ENCODE results near the gene NAALADL2.
"Not testable (repeated sequence)": the region's sequence is repeated elsewhere in the genome, so short reads cannot be mapped to it uniquely, and the experiment has no call there.

Gene NAALADL2

DNA sequence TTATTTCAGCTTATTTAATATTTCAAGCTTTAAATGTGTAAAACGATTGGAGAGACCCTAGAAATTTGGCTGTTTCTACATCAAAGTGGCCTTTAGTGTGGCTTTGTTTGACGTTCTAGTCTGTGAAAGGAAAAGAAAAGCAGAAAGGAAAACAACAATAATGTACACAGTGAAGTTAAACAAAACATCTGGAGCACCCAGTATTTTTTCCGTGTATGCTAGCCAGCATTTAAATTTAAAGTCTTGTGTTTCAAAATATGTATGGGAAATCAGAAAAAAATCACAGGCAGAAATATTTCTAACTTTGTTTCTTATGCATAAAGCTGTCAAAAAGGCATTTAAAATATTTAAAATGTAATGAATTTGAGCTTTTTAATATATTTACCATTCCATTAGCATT lies 218.1 kb downstream of the NAALADL2 start:
- no peak for DNase-seq

DNA sequence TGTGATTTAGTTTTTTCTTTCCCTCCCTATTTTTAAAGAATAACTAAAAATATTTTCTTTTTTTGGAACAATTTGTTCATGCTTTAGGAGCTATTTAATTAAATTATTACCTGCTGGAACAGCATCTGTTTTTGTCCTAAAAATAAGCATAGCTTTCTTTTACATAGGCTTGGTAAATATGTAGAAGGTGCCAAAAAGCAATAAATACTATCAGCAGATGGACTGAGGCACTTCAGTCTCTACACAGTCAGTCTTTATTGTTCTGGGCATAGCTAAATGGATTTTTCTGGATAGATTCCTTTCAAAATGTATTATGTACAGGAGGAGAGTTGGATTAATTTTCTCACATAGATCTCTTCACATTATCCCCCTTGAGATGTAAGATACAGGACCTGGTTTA lies 223.5 kb downstream of the NAALADL2 start:
- DNase-seq = no peak

DNA sequence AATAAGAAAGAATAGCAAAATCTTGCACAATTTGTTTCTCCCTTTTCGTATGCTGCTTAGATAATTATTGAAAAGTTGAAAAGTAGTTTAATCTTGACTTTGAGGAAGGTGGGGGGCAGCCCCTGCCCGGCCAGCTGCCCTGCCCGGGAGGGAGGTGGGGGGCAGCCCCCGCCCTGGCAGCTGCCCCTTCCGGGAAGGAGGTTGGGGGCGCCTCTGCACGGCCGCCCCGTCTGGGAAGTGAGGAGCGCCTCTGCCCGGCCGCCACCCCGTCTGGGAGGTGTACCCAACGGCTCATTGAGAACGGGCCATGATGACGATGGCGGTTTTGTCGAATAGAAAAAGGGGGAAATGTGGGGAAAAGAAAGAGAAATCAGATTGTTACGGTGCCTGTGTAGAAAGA lies 228.0 kb downstream of the NAALADL2 start:
- DNase-seq = not testable (repeated sequence)

DNA sequence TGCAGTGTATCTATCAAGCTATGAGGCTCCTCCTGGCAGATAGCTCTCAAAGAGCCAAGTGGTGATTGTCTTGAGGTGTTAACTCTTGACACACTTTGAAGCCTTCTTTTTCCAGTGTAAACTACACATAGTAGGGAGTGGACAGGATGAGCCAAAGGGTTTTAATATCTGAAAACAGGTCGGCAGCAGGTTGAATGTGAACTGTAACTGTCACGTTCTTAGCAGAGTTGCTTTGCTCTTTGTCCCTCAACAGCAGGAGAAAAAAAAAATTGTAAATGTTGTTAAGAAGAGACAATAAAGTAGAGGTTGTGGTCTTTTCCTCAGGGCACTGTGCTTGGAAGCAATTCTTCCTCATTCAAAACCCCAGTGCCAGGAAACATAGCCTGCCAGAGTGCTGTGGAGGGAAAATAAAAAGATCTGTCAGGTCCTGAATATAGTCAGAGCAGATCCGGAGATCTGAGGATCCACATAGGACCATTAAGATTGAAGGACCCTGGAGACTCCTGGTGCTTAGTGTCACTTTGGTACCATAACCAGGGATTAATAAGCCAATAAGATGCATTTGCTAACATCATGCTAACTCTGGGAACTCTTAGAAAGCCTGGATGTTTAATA lies 229.7 kb downstream of the NAALADL2 start:
- no peak for DNase-seq

DNA sequence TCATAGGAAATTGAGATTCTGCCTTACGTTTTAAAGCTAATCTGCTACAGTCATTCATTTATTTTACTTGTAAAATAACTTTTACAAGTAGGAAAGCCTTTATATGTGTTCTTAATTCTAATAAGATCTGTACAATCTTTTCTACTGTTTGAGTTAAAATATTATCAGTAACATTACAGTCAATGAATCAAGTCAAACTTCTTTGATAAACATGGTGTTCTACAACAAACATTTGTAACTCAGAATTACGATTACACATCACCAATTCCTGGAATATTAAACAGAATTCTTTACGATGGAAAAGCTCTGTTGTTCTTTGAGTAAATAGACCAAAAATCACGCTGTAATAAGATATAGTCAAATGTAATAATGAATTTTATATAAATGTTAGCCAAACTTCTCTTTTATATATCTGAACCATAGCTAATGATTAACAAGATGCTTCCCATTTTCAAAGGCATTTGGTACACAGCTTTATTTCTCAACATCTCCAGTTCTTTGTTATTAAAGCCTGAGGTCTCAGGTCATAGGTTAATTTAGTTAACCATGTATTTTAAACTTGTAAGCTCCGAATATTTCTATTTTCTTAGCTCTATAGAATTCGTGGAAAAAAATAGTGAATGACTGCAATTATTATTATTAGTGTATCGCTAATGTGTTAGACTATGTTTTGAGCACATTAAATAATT lies 232.4 kb downstream of the NAALADL2 start:
- no peak for DNase-seq

DNA sequence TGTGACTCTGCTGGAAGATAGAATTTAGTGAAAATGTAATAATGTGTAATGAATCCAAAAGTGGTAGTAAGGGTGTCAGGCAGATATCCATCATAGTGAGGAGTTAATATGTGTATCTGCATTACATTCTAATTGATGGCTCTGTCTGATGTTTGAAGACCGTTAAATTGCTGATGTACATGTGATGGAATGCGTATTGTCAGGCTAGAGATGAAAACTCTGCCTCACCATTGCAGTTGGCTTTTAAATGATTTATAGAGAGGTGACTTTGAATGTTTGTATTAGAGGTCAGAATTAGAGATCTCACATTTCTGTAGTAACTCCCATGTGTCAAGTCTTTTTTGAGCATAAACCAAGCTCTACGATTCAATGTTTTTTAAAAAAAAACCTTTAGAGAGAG lies 234.6 kb downstream of the NAALADL2 start:
- no peak for DNase-seq

DNA sequence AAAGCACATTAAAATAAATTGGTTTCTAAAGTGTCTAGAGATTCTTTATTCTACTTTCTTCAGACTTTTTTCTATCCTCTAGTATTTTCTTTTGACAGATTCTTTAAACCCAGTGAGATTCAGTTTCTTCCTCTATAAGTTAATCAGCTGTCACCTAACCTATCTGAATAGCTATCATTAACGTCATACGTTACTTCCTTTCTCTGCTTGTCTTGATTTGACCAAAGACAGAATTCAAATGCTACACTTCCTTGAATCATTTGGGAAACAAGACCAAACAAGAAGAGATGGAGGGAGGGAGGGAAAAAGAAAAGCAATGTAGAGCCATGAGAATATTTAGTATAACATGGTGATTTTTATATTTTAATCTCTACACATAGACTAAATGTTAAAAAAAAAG lies 235.2 kb downstream of the NAALADL2 start:
- DNase-seq = no peak

DNA sequence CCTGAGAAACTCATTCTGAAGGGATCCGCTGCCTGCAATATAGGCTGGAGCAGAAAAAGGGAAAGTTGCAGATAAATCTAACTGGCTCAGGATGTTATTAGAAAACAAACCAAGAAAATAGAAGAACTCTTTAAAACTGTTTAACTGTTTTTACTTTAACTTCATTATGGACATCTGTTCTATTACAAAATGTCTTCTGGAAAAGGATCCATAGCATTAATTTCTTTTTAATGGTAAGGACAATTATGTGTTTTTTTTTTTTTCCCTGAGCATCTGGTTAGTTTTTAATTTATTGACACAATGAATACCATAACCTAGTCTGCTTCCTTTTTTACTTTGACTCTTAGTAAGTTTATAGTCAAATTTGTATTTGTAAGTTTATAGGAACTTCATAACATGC lies 239.5 kb downstream of the NAALADL2 start:
- DNase-seq = no peak

DNA sequence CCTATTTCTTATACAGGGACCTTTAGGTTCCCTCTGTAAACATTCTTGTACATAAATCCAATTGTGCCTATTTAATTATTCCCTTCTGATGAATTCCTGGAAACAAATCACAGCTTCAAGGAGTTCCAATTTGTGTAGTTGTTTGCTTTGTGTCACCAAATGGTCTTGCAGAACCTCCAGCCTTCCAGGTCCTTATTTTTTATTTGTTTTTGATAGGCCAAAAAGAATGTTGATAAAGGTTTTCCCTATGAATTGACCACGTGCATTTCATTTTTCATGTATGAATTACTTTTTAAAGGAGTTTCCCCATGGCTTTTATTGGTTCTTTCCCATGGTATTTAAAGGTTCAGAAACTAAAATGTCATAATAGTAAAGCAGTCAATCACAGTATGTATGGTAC lies 243.0 kb downstream of the NAALADL2 start:
- DNase-seq = no peak

DNA sequence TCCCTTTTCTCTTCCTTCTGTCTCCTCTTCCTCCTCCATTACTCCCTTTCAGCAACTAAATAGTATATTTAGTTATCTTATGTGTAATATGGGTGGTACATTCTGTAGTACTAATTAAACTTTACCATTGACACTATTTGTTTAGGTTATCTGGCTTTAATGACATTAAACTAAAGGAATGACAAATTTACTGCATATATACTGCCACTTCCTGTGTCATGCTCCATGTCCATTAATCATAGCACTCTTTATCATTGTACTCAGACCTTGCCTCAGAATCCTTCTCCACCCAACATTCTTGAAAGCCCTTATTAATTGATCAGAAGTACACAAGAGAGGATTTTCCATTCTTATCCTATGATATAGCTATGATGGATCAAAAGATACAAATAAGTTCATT lies 244.2 kb downstream of the NAALADL2 start:
- DNase-seq = no peak

DNA sequence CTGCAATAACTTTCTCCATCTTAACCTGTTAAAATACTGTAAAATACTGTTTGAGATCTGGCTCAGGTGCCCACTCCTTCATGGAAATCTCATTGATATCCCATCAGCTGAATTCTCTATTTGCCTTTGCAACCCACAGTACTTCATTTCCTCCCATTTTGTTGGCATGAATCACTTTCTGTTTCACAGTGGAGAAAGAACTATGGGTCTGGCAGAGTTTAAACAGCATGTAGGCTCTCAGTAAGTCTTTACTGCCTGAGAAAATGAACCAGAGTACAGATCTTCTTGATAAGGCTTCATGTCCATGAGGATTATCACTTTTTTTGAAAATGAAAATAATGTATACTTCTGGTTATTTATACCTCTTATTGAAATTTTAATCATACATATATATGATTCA lies 245.9 kb downstream of the NAALADL2 start:
- DNase-seq = no peak

DNA sequence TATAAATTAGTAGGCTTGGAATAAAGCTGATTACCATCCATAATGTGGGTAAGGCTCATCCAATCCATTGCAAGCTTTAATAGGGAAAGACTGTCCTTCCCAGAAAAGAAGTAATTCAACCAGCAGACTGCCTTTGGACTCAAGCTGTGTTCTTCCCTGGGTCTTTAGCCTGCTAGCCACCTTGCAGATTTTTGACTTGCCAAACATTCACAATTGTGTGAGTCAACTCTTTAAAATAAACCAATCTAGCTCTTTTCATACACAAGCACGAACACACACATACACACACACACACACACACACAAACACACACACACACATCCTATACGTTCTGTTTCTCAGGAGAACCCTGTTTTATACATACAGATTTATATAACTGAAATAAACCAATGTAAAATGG lies 248.1 kb downstream of the NAALADL2 start:
- DNase-seq = no peak

DNA sequence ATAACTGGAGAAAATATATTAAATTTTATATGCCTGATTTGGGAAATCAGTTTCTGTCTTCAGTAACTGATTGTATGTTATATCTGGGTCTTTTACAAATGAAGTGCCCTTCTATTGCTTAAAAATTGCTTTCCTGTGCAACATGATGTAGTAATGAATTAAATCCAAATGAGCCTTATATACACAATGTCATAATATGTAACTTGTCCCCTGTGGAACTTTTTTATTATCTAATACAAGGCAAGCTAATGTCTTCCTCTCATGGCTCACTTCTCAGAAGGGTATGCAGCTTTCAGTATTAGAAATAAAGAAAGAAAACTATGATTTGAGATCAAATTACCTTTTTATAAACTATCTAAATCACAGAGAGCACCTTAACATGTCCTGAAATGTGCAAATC lies 248.9 kb downstream of the NAALADL2 start:
- DNase-seq = no peak

DNA sequence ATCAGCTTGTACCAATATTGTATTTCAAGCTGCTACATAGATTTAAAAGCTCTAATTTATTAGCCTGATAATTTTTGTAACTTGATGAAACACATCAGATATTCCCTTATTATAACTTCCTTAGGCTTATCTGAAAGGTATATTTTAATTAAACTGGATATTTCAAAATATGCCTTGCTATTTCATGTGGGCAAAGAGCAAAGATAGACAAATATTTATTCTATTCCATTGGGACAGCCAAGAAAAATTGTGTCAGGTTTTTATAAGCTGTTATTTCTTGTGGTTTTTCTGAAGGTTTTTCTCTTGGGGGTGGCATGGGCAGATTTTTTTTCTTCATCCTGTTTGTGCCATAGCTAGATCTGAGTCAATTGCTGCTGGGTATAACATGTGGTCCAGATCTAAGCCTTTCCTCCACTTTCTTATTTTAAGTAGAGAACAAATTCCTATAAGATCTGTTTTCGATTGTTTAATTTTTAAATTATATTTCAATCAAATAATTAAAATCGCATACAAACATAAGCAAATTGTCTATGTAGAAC lies 249.5 kb downstream of the NAALADL2 start:
- no peak for DNase-seq

DNA sequence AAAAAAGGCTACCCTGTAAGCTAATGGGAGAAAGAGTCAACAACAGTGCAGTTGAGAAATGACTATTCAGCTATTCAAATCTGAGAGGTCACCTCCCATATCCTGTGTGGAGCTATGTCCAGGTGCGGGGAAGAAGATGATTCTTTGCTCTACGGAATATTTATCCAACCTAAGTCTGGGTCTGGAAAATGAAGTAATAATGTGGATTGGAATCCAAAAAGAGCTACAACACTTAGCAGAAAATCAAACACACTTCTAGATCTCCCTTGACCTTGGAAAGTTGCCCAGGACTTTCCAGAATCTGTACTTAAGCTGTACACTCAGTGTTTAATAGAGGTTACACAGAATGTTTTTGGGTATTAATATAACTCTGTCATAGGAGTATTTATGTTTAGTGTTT lies 251.9 kb downstream of the NAALADL2 start:
- no peak for DNase-seq

DNA sequence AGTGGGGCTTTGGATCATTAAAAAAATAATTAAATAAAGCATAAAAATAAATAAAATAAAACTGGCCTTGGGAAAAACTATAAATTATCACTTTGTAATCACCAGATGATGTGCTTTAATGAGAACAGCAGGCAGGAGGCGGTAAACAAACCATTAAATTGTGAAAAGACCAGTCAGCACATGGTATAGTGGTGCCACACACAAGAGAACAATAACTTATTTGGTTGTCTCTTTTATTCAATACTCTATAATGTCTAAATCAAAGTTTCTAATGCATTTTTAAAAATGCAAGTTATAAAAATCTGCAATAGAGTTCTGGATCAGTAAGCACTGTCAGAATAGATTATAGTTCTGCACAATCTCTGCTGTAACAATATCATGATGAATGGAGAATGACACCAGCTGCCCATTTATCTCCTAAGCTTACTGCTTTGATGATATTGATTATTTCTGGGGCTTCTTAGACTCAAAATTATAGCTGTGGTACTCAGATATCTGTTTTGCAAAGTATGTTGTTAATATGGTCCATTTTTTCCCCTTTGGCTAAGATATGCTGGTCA lies 259.3 kb downstream of the NAALADL2 start:
- no peak for DNase-seq

DNA sequence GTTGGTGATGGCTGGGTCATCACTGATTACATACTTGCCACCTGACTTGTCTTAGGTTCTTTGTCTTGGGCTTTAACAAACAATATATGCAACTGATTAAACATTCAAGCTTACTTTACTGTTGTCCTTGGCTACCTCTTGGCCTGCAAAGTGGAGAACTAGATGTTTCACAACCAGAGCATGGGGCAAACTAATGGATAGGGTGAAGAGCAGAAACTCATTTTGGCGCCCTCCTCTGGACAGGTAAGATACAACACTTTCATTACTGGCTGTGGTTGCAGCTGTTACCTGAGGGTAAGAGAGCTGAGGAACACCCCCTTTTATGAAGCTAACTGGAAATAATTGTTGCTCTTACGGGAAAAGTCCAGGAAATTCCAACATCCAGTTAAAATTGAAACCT lies 262.1 kb downstream of the NAALADL2 start:
- DNase-seq = peak; percentile 25

DNA sequence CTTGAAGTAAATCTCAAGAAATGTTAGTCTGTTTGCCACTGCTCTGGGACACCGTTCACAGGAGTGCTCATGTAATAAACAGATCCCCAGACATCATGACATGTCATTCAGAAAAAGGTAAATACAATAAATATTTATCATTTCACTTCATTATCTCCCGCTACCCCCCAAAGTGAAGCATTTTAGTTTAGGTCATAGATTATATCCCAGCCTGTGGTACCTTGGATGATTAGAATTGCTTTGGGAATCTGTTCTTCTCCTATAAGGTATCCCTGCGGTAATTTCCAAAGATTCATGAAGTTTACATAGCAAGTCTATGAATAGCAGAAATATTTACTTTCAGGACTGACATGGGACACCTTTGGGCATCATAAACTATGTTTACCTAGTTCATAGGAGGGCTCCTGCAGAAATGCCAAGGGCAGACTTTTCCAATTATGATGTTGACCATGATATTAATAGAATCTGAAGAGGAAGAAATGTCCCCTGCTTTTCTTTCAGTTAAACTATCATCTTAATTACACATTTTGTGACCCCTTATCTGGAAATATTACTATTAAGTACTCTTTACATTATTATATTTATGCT lies 268.0 kb downstream of the NAALADL2 start:
- no peak for DNase-seq

DNA sequence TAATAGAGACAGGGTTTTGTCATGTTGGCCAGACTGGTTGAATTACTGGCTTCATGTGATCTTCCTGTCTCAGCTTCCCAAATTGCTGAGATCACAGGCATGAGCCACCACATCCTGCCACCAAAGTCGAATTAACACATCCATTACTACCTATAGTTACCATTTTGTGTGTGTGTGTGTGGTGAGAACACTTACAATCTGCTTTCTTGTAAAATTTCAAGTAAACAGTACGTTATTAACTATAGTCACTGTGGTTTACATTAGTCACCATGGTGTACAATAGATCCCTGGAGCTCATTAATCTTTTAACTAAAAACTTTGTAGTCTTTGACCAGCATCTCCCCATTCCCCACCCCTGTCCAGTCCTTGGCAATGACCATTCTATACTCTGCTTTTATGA lies 270.0 kb downstream of the NAALADL2 start:
- no peak for DNase-seq

DNA sequence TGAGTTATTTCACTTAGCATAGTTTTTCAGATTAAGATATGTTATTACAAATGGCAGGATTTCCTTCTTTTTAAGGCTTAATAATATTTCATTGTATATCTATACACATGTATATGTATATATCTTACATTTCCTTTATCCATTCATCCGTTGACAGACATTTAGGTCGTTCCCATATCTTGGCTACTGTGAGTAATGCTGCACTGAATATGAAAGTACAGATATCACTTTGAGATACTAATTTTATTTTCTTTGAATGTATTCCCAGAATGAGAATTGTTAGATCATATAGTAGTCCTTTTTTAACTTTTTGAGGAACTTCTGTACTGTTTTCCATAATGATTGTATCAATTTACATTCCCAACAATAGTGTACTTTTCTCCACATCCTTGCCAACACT lies 270.4 kb downstream of the NAALADL2 start:
- no peak for DNase-seq

DNA sequence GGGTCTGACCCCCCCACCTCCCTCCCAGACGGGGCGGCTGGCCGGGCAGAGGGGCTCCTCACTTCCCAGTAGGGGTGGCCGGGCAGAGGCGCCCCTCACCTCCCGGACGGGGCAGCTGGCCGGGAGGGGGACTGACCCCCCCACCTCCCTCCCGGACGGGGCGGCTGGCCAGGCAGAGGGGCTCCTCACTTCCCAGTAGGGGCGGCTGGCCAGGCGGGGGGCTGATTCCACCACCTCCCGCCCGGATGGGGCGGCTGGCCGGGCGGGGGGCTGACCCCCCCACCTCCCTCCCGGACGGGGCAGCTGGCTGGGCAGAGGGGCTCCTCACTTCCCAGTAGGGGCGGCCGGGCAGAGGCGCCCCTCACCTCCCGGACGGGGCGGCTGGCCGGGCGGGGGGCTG lies 272.7 kb downstream of the NAALADL2 start:
- DNase-seq = not testable (repeated sequence)

DNA sequence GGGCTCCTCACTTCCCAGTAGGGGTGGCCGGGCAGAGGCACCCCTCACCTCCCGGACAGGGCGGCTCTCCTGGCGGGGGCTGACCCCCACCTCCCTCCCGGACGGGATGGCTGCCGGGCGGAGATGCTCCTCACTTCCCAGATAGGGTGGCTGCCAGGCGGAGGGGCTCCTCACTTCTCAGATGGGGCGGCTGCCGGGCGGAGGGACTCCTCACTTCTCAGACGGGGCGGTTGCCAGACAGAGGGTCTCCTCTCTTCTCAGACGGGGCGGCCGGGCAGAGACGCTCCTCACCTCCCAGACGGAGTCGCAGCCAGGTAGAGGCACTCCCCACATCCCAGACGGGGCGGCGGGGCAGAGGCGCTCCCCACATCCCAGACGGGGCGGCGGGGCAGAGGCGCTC lies 273.6 kb downstream of the NAALADL2 start:
- DNase-seq = not testable (repeated sequence)

DNA sequence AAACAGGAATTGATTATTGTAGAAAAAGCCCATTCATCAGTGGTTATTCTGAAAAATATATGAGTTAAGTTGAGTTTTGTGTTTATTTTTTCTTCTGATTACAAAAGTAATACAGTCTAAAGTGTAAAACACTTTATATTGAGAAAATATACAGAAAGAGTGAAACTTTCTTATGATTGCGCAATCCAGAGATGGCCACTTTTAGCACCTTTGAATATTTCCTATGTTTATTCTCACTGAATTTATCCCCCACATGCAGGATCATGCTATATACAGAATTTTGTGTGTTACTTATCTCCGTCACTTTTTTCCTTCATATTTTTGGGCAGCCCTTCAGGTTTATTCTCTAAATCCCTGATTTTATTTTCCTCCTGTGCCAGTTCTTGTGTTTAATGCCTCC lies 285.2 kb downstream of the NAALADL2 start:
- DNase-seq = no peak

DNA sequence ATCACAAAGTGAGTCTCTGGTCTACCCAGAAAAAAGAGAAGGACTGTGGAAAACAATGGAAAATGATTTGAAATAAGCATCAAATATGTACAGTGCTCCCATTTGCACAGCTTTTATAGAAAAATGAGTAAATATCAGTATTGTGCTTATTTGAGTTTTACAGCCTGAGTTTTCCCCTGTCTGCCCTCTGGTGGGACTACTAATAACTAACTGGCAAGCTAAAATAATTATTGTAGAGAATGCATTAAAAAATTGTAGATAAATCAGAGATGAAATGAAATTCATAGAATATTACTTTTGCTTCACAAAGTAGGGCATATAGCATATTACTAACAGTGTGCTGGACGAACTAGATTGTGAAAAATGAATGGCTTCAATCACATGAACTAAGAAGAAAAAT lies 287.1 kb downstream of the NAALADL2 start:
- no peak for DNase-seq
